GM23338 (cell line): ENCODE data around the gene CDC34. TPM values are rescaled to one million over a fixed set of nuclear protein-coding genes. Genes with fewer than 3 reads are reported as not detected.

ENCODE experiments used
- ATAC-seq: fragments of 200-7000 bp; cut with Tn5 transposase; 3 replicates; pipeline ENCODE4 v1.9.1; 2020
- DNase-seq: peaks from one replicate; pipeline ENCODE4 v3.0.0-alpha.2; 2015; ENCODE audit warnings: low spot score
- H2AFZ ChIP-seq: fragments of 200-600 bp; sonication (generic); 2 replicates; pipeline ENCODE4 v1.8.0; 2016; ENCODE audit warnings: antibody characterized with exemption, mild to moderate bottlenecking, moderate library complexity
- H3F3A ChIP-seq: fragments of 200-600 bp; sonication (generic); replicated peaks from 2 replicates; pipeline ENCODE4 v1.8.0; 2017; ENCODE audit warnings: antibody characterized with exemption, mixed run types, low read depth
- H3K27ac ChIP-seq: fragments of 200-600 bp; sonication (generic); 2 replicates; pipeline ENCODE4 v1.6.1; 2016; ENCODE audit warnings: low read depth
- H3K27me3 ChIP-seq: fragments of 200-600 bp; sonication (generic); 2 replicates; pipeline ENCODE4 v1.8.0; 2016; ENCODE audit warnings: mild to moderate bottlenecking, mixed run types, moderate library complexity; ENCODE audit not compliant: insufficient read depth
- H3K36me3 ChIP-seq: fragments of 200-600 bp; sonication (generic); 2 replicates; pipeline ENCODE4 v1.8.0; 2016; ENCODE audit warnings: mild to moderate bottlenecking; ENCODE audit not compliant: insufficient read depth
- H3K4me1 ChIP-seq: fragments of 200-600 bp; sonication (generic); 2 replicates; pipeline ENCODE4 v1.8.0; 2016; ENCODE audit warnings: mild to moderate bottlenecking, moderate library complexity; ENCODE audit not compliant: insufficient read depth
- H3K4me2 ChIP-seq: fragments of 200-600 bp; sonication (generic); 2 replicates; pipeline ENCODE4 v1.7.1; 2017; ENCODE audit warnings: mixed run types
- H3K4me3 ChIP-seq: fragments of 200-600 bp; sonication (generic); 2 replicates; pipeline ENCODE4 v1.6.1; 2016; ENCODE audit warnings: mixed run types
- H3K79me2 ChIP-seq: fragments of 200-600 bp; sonication (generic); replicated peaks from 2 replicates; pipeline ENCODE4 v1.8.0; 2017; ENCODE audit warnings: mild to moderate bottlenecking; ENCODE audit not compliant: insufficient read depth
- H3K9me2 ChIP-seq: fragments of 200-600 bp; sonication (generic); 2 replicates; pipeline ENCODE4 v1.8.0; 2017; ENCODE audit not compliant: insufficient read depth
- H4K20me1 ChIP-seq: fragments of 200-600 bp; sonication (generic); replicated peaks from 2 replicates; pipeline ENCODE4 v1.8.0; 2017; ENCODE audit warnings: mild to moderate bottlenecking; ENCODE audit not compliant: insufficient read depth
- H3K27ac Mint-ChIP-seq: 2 replicates; pipeline ENCODE4 v1.8.0; 2020; ENCODE audit warnings: inconsistent platforms, mild to moderate bottlenecking, moderate library complexity, mixed read lengths
- H3K27me3 Mint-ChIP-seq: 3 replicates; pipeline ENCODE4 v1.8.0; 2022; ENCODE audit warnings: low read depth, mild to moderate bottlenecking, moderate library complexity, mixed read lengths, inconsistent platforms; ENCODE audit not compliant: insufficient read depth, poor library complexity
- H3K36me3 Mint-ChIP-seq: 3 replicates; pipeline ENCODE4 v1.8.0; 2021; ENCODE audit warnings: low read depth, mild to moderate bottlenecking, inconsistent platforms, moderate library complexity, mixed read lengths
- H3K4me1 Mint-ChIP-seq: 3 replicates; pipeline ENCODE4 v1.8.0; 2020; ENCODE audit warnings: mild to moderate bottlenecking, inconsistent platforms, mixed read lengths
- H3K4me3 Mint-ChIP-seq: 3 replicates; pipeline ENCODE4 v1.8.0; 2021; ENCODE audit warnings: moderate library complexity, mild to moderate bottlenecking, inconsistent platforms, mixed read lengths
- H3K9me3 Mint-ChIP-seq: 3 replicates; pipeline ENCODE4 v1.8.0; 2020; ENCODE audit warnings: moderate library complexity, mild to moderate bottlenecking, inconsistent platforms, mixed read lengths
- JUNB ChIP-seq: IDR thresholded peaks from one replicate; pipeline ENCODE4 v1.6.1; 2016; ENCODE audit warnings: antibody characterized with exemption; ENCODE audit not compliant: unreplicated experiment
- NANOG ChIP-seq: IDR thresholded peaks from 2 replicates; pipeline ENCODE4 v1.6.1; 2016; ENCODE audit warnings: antibody characterized with exemption, borderline replicate concordance
- POLR2AphosphoS5 ChIP-seq: IDR thresholded peaks from 2 replicates; pipeline ENCODE4 v1.6.1; 2016; ENCODE audit warnings: antibody characterized with exemption, low read depth
- STAT1 ChIP-seq: IDR thresholded peaks from one replicate; pipeline ENCODE4 v1.6.1; 2016; ENCODE audit warnings: antibody characterized with exemption; ENCODE audit not compliant: unreplicated experiment
- ZNF114 ChIP-seq: fragments of 250-450 bp; sonication (Bioruptor Pico); IDR thresholded peaks from 2 replicates; pipeline ENCODE4 v1.5.0; 2020; ENCODE audit warnings: mild to moderate bottlenecking, moderate library complexity
- ZNF331 ChIP-seq: fragments of 250-450 bp; sonication (Bioruptor Pico); IDR thresholded peaks from 2 replicates; pipeline ENCODE4 v1.5.0; 2020; ENCODE audit warnings: low read depth, mild to moderate bottlenecking, moderate library complexity
- polyA plus RNA-seq: library from polyadenylated mRNA; unstranded; fragments of >200 nt; fragmentation: Nextera tagmentation; extraction: Ambion mirVana; gene quantifications from 2 replicates; pipeline ENCODE4 v1.2.1, GENCODE V29; 2016
- total RNA-seq: library from RNA; depleted of rRNA; stranded (reverse); fragments of >200 nt; shearing (Covaris generic); gene quantifications from 2 replicates; pipeline ENCODE4 v1.2.3, GENCODE V29; 2014
- TF ChIP-seq, protein P1 (sequence below): IDR thresholded peaks from one replicate; pipeline ENCODE4 v1.6.1; 2018; ENCODE audit warnings: antibody characterized with exemption; ENCODE audit not compliant: unreplicated experiment
- TF ChIP-seq, protein P2 (sequence below), 2 experiments: fragments of 200-600 bp in 1 of 2; sonication (generic) in 1 of 2; conservative IDR thresholded peaks; 2 replicates each; pipeline versions ENCODE4 v1.5.1 to v1.6.1; 2016 to 2017; ENCODE audit warnings: antibody characterized with exemption in 2 of 2, low read depth in 2 of 2, mild to moderate bottlenecking in 2 of 2, moderate library complexity in 1 of 2

Gene CDC34
- total and polyA plus RNA-seq, 2 experiments from 2014 or later = 114 to 148 TPM

DNA sequence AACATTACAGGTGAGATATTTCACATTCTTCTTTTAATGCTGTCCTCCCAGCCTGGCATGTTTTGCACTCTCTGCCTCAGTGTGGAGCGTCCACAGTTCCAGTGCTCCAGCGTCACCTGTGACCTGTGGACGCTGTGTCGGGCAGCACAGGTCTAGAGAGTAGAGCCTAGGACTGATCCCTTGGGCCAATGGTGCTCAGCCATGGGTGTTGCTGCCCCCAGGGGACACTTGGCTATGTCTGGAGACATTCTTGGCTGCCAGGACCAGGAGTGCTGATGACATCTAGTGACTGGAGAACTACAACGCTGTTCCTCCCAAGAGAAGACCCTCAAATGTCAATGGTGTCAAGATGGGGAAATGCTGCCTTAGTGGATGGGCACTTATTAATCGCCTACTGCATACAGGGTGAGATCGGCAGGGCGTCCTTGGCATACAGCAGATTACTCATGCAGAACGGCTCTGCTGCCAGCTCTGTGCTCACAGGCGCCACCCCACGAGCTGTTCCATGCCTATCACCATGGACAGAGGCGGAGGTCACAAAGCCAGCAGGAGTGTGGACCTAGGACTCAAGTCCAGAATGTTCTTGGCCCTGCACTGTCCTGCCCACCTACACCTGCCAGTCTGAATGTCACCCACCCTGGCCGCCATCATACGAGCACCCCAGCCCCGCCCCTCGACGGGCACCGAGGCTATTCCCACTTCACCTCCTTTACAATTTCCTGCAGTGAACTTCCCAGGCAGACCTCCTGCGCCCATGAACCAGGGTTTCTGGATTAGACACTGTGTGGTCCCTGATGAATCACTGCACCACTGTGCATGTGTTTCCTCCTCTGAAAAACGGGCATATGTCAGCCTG, 49.1 kb upstream of the CDC34 start:
- H3K27ac ChIP-seq = no peak overlapping the region
- peaks cover 16% of the 10 kb centered on the region for H3F3A ChIP-seq
- Mint-ChIP-seq H3K36me3 (peaks cover 14% of the 10 kb centered on the region), H3K4me1 (peaks cover 16% of the 10 kb centered on the region), H3K4me3 (no peak overlapping the region), H3K9me3 (peaks cover 36% of the 10 kb centered on the region), H3K27ac (no peak overlapping the region), H3K27me3 (peaks cover 47% of the 10 kb centered on the region)
- H3K27me3 ChIP-seq = no peaks in the 10 kb centered on the region
- no peak overlapping the region for H2AFZ ChIP-seq
- ATAC-seq (peak; percentile 15; the same call in 1 of the 3 replicates), DNase-seq (no peak)
- TF ChIP-seq STAT1 (no peak), POLR2AphosphoS5 (no peak), NANOG (no peak), JUNB (no peak)
- TF ChIP-seq, protein P1, sequence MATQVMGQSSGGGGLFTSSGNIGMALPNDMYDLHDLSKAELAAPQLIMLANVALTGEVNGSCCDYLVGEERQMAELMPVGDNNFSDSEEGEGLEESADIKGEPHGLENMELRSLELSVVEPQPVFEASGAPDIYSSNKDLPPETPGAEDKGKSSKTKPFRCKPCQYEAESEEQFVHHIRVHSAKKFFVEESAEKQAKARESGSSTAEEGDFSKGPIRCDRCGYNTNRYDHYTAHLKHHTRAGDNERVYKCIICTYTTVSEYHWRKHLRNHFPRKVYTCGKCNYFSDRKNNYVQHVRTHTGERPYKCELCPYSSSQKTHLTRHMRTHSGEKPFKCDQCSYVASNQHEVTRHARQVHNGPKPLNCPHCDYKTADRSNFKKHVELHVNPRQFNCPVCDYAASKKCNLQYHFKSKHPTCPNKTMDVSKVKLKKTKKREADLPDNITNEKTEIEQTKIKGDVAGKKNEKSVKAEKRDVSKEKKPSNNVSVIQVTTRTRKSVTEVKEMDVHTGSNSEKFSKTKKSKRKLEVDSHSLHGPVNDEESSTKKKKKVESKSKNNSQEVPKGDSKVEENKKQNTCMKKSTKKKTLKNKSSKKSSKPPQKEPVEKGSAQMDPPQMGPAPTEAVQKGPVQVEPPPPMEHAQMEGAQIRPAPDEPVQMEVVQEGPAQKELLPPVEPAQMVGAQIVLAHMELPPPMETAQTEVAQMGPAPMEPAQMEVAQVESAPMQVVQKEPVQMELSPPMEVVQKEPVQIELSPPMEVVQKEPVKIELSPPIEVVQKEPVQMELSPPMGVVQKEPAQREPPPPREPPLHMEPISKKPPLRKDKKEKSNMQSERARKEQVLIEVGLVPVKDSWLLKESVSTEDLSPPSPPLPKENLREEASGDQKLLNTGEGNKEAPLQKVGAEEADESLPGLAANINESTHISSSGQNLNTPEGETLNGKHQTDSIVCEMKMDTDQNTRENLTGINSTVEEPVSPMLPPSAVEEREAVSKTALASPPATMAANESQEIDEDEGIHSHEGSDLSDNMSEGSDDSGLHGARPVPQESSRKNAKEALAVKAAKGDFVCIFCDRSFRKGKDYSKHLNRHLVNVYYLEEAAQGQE = peak; percentile 71
- TF ChIP-seq, protein P2, sequence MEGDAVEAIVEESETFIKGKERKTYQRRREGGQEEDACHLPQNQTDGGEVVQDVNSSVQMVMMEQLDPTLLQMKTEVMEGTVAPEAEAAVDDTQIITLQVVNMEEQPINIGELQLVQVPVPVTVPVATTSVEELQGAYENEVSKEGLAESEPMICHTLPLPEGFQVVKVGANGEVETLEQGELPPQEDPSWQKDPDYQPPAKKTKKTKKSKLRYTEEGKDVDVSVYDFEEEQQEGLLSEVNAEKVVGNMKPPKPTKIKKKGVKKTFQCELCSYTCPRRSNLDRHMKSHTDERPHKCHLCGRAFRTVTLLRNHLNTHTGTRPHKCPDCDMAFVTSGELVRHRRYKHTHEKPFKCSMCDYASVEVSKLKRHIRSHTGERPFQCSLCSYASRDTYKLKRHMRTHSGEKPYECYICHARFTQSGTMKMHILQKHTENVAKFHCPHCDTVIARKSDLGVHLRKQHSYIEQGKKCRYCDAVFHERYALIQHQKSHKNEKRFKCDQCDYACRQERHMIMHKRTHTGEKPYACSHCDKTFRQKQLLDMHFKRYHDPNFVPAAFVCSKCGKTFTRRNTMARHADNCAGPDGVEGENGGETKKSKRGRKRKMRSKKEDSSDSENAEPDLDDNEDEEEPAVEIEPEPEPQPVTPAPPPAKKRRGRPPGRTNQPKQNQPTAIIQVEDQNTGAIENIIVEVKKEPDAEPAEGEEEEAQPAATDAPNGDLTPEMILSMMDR (conservative IDR thresholded peaks at IDR 0.05; ENCODE audit: low read depth in 2 of 2) = peak; percentile 26 to 55; a peak in 3 of 4 replicates
- H4K20me1 ChIP-seq = no peaks in the 10 kb centered on the region
- H3K9me2 ChIP-seq = peaks cover 3% of the 10 kb centered on the region; the same call in 1 of the 2 replicates
- no peaks in the 10 kb centered on the region for H3K4me1 ChIP-seq
- H3K36me3 ChIP-seq = no peaks in the 10 kb centered on the region
- H3K4me3 ChIP-seq = no peak overlapping the region
- no peaks in the 10 kb centered on the region for H3K79me2 ChIP-seq
- no peak overlapping the region for H3K4me2 ChIP-seq

- ATAC-seq (no peak), DNase-seq (no peak)
- Histone ChIP-seq H3K36me3 (no peaks in the 10 kb centered on the region), H3K4me2 (no peak overlapping the region), H3K9me2 (peaks cover 3% of the 10 kb centered on the region; the same call in 1 of the 2 replicates), H2AFZ (no peak overlapping the region), H4K20me1 (no peaks in the 10 kb centered on the region), H3K4me3 (no peak overlapping the region), H3K79me2 (no peaks in the 10 kb centered on the region), H3K27me3 (no peaks in the 10 kb centered on the region), H3K27ac (no peak overlapping the region), H3K4me1 (peaks cover 4% of the 10 kb centered on the region; the same call in 1 of the 2 replicates), H3F3A (peaks cover 17% of the 10 kb centered on the region)
- H3K4me3 Mint-ChIP-seq = no peak overlapping the region
- peaks cover 14% of the 10 kb centered on the region for H3K36me3 Mint-ChIP-seq
- H3K27me3 Mint-ChIP-seq = peaks cover 47% of the 10 kb centered on the region
- peaks cover 36% of the 10 kb centered on the region for H3K9me3 Mint-ChIP-seq
- no peak overlapping the region for H3K27ac Mint-ChIP-seq
- peaks cover 14% of the 10 kb centered on the region for H3K4me1 Mint-ChIP-seq
- TF ChIP-seq ZNF114 (CRISPR knock-in tag) (no peak), JUNB (no peak), POLR2AphosphoS5 (no peak), ZNF331 (CRISPR knock-in tag) (no peak)
Observed at GRCh38 chr19:483332-484072, 48.1 kb upstream of the CDC34 start.
